Measurements from ENCODE around the gene ELMO1. TPM values are rescaled to one million over a fixed set of nuclear protein-coding genes. Genes with fewer than 3 reads are reported as not detected.

ELMO1 gene
- total and polyA plus RNA-seq, 4 donors = 6.7 to 51.5 (median 14.8) TPM

GRCh38 chr7:37245590-37245989 is 203.1 kb downstream of the ELMO1 start:
- no peak for DNase-seq (ENCODE audit: low spot score)
- Histone ChIP-seq H3K9ac (ENCODE audit: low read depth in 1 of 2, low read length in 2 of 2) (no peak overlapping the region), H3K36me3 (ENCODE audit: control insufficient read depth in 4 of 4, insufficient read depth in 3 of 4, low read depth in 1 of 4, low read length in 3 of 4) (peaks cover 0 to 8% (median 1%) of the 10 kb centered on the region in 4 donors), H3K4me1 (ENCODE audit: control insufficient read depth in 4 of 4, insufficient read depth in 4 of 4, low read length in 3 of 4) (no peaks in the 10 kb centered on the region), H3K27me3 (ENCODE audit: control insufficient read depth in 4 of 4, insufficient read depth in 4 of 4, low read length in 3 of 4) (no peaks in the 10 kb centered on the region), H3K4me3 (ENCODE audit: low read depth in 1 of 3, low read length in 3 of 3) (no peak overlapping the region), H3K27ac (ENCODE audit: low read depth in 1 of 2, low read length in 2 of 2) (no peak overlapping the region), H3K9me3 (ENCODE audit: control insufficient read depth in 4 of 4, low read length in 3 of 4) (no peaks in the 10 kb centered on the region)
- WGBS = 72% methylated on average over 5 of the region's 5 CpGs
- TF ChIP-seq FOXA2 (IDR thresholded peaks at IDR 0.05) = no peak
- TF ChIP-seq RXRA (IDR thresholded peaks at IDR 0.05) = peak; percentile 13 to 36

- peaks cover 0 to 5% (median 2%) of the 10 kb centered on the region in 4 donors for H3K36me3 ChIP-seq (ENCODE audit: control insufficient read depth in 4 of 4, insufficient read depth in 3 of 4, low read depth in 1 of 4, low read length in 3 of 4)
- no peak for DNase-seq (ENCODE audit: low spot score)
- TF ChIP-seq HNF4A (conservative IDR thresholded peaks at IDR 0.05) = no peak
- TF ChIP-seq, protein P1, sequence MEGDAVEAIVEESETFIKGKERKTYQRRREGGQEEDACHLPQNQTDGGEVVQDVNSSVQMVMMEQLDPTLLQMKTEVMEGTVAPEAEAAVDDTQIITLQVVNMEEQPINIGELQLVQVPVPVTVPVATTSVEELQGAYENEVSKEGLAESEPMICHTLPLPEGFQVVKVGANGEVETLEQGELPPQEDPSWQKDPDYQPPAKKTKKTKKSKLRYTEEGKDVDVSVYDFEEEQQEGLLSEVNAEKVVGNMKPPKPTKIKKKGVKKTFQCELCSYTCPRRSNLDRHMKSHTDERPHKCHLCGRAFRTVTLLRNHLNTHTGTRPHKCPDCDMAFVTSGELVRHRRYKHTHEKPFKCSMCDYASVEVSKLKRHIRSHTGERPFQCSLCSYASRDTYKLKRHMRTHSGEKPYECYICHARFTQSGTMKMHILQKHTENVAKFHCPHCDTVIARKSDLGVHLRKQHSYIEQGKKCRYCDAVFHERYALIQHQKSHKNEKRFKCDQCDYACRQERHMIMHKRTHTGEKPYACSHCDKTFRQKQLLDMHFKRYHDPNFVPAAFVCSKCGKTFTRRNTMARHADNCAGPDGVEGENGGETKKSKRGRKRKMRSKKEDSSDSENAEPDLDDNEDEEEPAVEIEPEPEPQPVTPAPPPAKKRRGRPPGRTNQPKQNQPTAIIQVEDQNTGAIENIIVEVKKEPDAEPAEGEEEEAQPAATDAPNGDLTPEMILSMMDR (IDR thresholded peaks at IDR 0.05; ENCODE audit: low read depth, low read length, missing input control) = no peak
- no peak for TF ChIP-seq FOXA2 (IDR thresholded peaks at IDR 0.05)
- TF ChIP-seq, protein P2, sequence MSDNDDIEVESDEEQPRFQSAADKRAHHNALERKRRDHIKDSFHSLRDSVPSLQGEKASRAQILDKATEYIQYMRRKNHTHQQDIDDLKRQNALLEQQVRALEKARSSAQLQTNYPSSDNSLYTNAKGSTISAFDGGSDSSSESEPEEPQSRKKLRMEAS (IDR thresholded peaks at IDR 0.05) = no peak
- no peak for TF ChIP-seq EGR1 (IDR thresholded peaks at IDR 0.05; ENCODE audit: low read depth in 2 of 2)
- TF ChIP-seq JUND (IDR thresholded peaks at IDR 0.05) = no peak
- TF ChIP-seq RXRA (IDR thresholded peaks at IDR 0.05) = no peak
- H3K9me3 ChIP-seq (ENCODE audit: control insufficient read depth in 4 of 4, low read length in 3 of 4) = no peaks in the 10 kb centered on the region
- H3K9ac ChIP-seq (ENCODE audit: low read depth in 1 of 2, low read length in 2 of 2) = no peak overlapping the region
- no peak overlapping the region for H3K27ac ChIP-seq (ENCODE audit: low read depth in 1 of 2, low read length in 2 of 2)
- no peak overlapping the region for H3K4me3 ChIP-seq (ENCODE audit: low read depth in 1 of 3, low read length in 3 of 3)
- H3K4me1 ChIP-seq (ENCODE audit: control insufficient read depth in 4 of 4, insufficient read depth in 4 of 4, low read length in 3 of 4) = no peaks in the 10 kb centered on the region
- 100% methylated on average over 1 of the region's 1 CpG for WGBS
- H3K27me3 ChIP-seq (ENCODE audit: control insufficient read depth in 4 of 4, insufficient read depth in 4 of 4, low read length in 3 of 4) = no peaks in the 10 kb centered on the region
These were observed 211.8 kb downstream of the ELMO1 start for GRCh38 chr7:37236906-37237305.

DNA sequence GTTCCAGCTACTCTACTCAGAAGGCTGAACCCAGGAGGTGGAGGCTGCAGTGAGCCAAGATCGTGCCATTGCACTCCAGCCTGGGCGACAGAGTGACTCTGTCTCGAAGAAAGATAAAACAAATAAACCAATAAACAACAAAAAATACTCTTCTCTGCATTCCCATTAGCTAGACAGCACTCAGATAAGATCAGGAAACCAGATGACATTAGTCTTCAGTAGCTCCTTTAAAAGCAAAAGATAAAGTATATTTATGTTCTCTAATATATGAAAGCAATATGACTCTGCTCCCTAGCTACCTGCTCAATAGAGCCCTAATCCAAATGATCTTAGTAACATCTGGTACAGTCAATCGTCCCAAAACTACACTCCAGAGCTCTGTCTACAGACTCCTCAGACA is 212.9 kb downstream of the ELMO1 start:
- H3K9ac ChIP-seq (ENCODE audit: low read depth in 1 of 2, low read length in 2 of 2) = no peak overlapping the region
- no peaks in the 10 kb centered on the region for H3K4me1 ChIP-seq (ENCODE audit: control insufficient read depth in 4 of 4, insufficient read depth in 4 of 4, low read length in 3 of 4)
- H3K4me3 ChIP-seq (ENCODE audit: low read depth in 1 of 3, low read length in 3 of 3) = no peak overlapping the region
- 85% methylated on average over 4 of the region's 4 CpGs for WGBS
- H3K36me3 ChIP-seq (ENCODE audit: control insufficient read depth in 4 of 4, insufficient read depth in 3 of 4, low read depth in 1 of 4, low read length in 3 of 4) = peaks cover 0 to 6% (median 3%) of the 10 kb centered on the region in 4 donors
- DNase-seq (ENCODE audit: low spot score) = no peak
- H3K27ac ChIP-seq (ENCODE audit: low read depth in 1 of 2, low read length in 2 of 2) = no peak overlapping the region
- no peaks in the 10 kb centered on the region for H3K9me3 ChIP-seq (ENCODE audit: control insufficient read depth in 4 of 4, low read length in 3 of 4)
- no peaks in the 10 kb centered on the region for H3K27me3 ChIP-seq (ENCODE audit: control insufficient read depth in 4 of 4, insufficient read depth in 4 of 4, low read length in 3 of 4)
- TF ChIP-seq, protein P3, sequence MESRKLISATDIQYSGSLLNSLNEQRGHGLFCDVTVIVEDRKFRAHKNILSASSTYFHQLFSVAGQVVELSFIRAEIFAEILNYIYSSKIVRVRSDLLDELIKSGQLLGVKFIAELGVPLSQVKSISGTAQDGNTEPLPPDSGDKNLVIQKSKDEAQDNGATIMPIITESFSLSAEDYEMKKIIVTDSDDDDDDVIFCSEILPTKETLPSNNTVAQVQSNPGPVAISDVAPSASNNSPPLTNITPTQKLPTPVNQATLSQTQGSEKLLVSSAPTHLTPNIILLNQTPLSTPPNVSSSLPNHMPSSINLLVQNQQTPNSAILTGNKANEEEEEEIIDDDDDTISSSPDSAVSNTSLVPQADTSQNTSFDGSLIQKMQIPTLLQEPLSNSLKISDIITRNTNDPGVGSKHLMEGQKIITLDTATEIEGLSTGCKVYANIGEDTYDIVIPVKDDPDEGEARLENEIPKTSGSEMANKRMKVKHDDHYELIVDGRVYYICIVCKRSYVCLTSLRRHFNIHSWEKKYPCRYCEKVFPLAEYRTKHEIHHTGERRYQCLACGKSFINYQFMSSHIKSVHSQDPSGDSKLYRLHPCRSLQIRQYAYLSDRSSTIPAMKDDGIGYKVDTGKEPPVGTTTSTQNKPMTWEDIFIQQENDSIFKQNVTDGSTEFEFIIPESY (IDR thresholded peaks at IDR 0.05) = no peak
- no peak for TF ChIP-seq REST (IDR thresholded peaks at IDR 0.05)
- no peak for TF ChIP-seq JUND (IDR thresholded peaks at IDR 0.05)
- no peak for TF ChIP-seq HNF4A (conservative IDR thresholded peaks at IDR 0.05)
- no peak for TF ChIP-seq EGR1 (IDR thresholded peaks at IDR 0.05; ENCODE audit: low read depth in 2 of 2)
- no peak for TF ChIP-seq RXRA (IDR thresholded peaks at IDR 0.05)

Measured in liver (tissue), 9 donors.